Spinal cord (tissue), 10 donors: Measurements from ENCODE around the gene CAMTA2. TPM values are rescaled to one million over a fixed set of nuclear protein-coding genes. Genes with fewer than 3 reads are reported as not detected.

ENCODE experiments used
- DNase-seq, 6 donors: peaks; one replicate each; pipeline versions ENCODE4 v3.0.0 to v3.0.0-alpha.2; 2013 to 2015; ENCODE audit warnings: low spot score in 6 of 6, low read depth in 4 of 6
- H3K27ac ChIP-seq: one replicate; pipeline ENCODE4 v1.5.1; 2013; ENCODE audit warnings: low read depth, low read length, control low read depth
- H3K27me3 ChIP-seq: one replicate; pipeline ENCODE4 v1.6.1; 2013; ENCODE audit warnings: low read length; ENCODE audit not compliant: control insufficient read depth, insufficient read depth
- H3K36me3 ChIP-seq: one replicate; pipeline ENCODE4 v1.6.1; 2013; ENCODE audit warnings: low read length; ENCODE audit not compliant: control insufficient read depth, insufficient read depth
- H3K4me1 ChIP-seq: one replicate; pipeline ENCODE4 v1.6.1; 2013; ENCODE audit warnings: low read length; ENCODE audit not compliant: control insufficient read depth, insufficient read depth
- H3K4me3 ChIP-seq: one replicate; pipeline ENCODE4 v1.5.1; 2013; ENCODE audit warnings: low read depth, low read length, control low read depth
- H3K9me3 ChIP-seq: one replicate; pipeline ENCODE4 v1.6.1; 2013; ENCODE audit warnings: low read length; ENCODE audit not compliant: control insufficient read depth, insufficient read depth
- WGBS: methylation state at CpG from one replicate; pipeline ENCODE4 v1.1.5; 2013; ENCODE audit warnings: missing lambda C conversion rate; ENCODE audit not compliant: insufficient coverage; 5-methylcytosine and 5-hydroxymethylcytosine counted together
- polyA plus RNA-seq, 2 donors: library from polyadenylated mRNA; unstranded; fragments of 120-200 nt; gene quantifications; one replicate each; pipeline ENCODE4 v1.2.1, GENCODE V29; 2013; ENCODE audit not compliant: insufficient read length in 2 of 2
- small RNA-seq: library from RNA; depleted of rRNA; stranded (forward); fragments of <200 nt; gene quantifications from one replicate; pipeline ENCODE3, GENCODE V24; 2014; ENCODE audit warnings: low replicate concordance
- total RNA-seq, 2 donors: library from RNA; depleted of rRNA in 1 of 2; stranded (reverse); fragments of 120-200 nt in 1 of 2; fragments of >200 nt in 1 of 2; gene quantifications; one replicate each; pipeline versions ENCODE4 v1.2.3 to v1.2.4, GENCODE V29; 2013 to 2014
- donor health status: healthy.

Gene CAMTA2
- total and polyA plus RNA-seq, 4 donors: 12.6 to 96.1 (median 52.3) TPM

DNA sequence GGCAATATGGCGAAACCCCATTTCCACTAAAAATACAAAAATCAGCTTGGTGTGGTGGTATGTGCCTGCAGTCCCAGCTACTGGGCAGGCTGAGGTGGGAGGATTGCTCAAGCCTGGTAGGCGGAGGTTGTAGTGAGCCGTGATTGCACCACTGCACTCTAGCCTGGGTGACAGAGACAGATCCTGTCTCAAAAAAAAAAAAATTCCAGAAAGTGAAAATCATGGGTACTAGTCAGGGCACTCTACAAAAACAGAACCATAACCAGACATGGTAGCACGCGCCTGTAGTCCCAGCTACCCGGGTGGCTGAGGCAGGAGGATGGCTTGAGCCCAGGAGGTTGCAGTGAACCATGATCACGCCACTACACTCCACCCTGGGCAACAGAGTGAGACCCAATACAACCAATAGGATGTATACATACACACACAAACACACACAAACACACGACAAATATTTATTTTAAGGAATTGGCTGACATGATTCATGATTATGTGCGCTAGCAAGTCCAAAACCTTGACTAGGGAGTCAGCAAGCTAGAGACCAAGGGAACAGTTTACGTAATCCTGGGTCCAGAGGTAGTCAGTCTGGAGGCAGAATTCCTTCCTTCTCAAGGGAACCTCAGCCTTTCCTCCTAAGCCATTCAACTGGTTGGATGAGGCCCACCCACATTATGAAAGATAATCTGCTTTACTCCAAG lies 67.0 kb downstream of the CAMTA2 start:
- Histone ChIP-seq H3K9me3 (no peaks in the 10 kb centered on the region), H3K36me3 (no peaks in the 10 kb centered on the region), H3K4me1 (no peaks in the 10 kb centered on the region), H3K27ac (no peak overlapping the region), H3K4me3 (no peak overlapping the region), H3K27me3 (no peaks in the 10 kb centered on the region)
- 90% methylated on average over 2 of the region's 10 CpGs for WGBS
- no peak for DNase-seq

DNA sequence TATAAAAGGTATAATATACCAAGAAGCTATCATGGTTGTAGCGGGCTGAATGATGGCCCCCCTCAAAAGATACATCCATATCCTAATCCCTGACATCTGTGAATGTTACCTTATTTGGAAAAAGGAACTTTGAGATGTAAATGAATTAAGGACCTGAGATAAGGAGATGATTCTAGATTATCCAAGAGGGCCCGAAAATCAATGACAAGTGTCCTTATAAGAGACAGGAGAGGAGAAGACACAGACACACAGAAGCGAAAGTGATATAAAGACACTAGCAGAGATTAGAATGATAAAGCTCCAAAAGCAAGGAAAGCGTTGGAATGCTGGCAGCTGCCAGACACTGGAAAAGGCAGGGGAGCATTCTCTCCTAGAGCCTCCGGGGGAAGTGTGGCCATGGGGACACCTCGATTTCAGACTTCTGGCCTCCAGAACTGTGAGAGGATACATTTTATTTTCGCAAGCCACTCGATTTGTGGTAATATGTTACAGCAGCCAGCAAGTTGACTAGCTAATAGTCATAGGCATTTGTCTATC lies 67.9 kb downstream of the CAMTA2 start:
- no peak for DNase-seq
- Histone ChIP-seq H3K27me3 (no peaks in the 10 kb centered on the region), H3K9me3 (no peaks in the 10 kb centered on the region), H3K27ac (no peak overlapping the region), H3K4me1 (no peaks in the 10 kb centered on the region), H3K36me3 (no peaks in the 10 kb centered on the region), H3K4me3 (no peak overlapping the region)
- WGBS: 65% methylated on average over 4 of the region's 8 CpGs

Small RNA genes within 50 kb of the gene (small RNA-seq; reads per million reads assigned to genes)
- gene MIR6864 (0.08 reads per million), gene MIR6865 (not detected)

Other genes starting within 250 kb of the CAMTA2 start
- 1 to 10 TPM in 1 of 2 donors, under 1 TPM in 1; 0.89 to 2.0 TPM for gene ZMYND15, start 247.8 kb downstream of the CAMTA2 start, total RNA-seq
- 1 to 10 TPM; 1.4 to 2.5 TPM for gene ZMYND15, start 247.8 kb downstream of the CAMTA2 start, polyA plus RNA-seq
- gene CXCL16, start 247.7 kb downstream of the CAMTA2 start, total RNA-seq: 1 to 10 TPM; 7.5 to 8.0 TPM
- 10 to 100 TPM; 18.4 to 18.8 TPM for gene CXCL16, start 247.7 kb downstream of the CAMTA2 start, polyA plus RNA-seq
- gene TM4SF5, start 215.8 kb downstream of the CAMTA2 start, total RNA-seq: not detected
- not detected for gene TM4SF5, start 215.8 kb downstream of the CAMTA2 start, polyA plus RNA-seq
- gene VMO1, start 201.3 kb downstream of the CAMTA2 start, total RNA-seq: 1 to 10 TPM in 1 of 2 donors, under 1 TPM in 1; 0.99 to 2.0 TPM
- 1 to 10 TPM; 2.0 to 2.7 TPM for gene VMO1, start 201.3 kb downstream of the CAMTA2 start, polyA plus RNA-seq
- gene GLTPD2, start 198.7 kb downstream of the CAMTA2 start, total RNA-seq: not detected
- 1 to 10 TPM; 3.5 to 5.2 TPM for gene GLTPD2, start 198.7 kb downstream of the CAMTA2 start, polyA plus RNA-seq
- 100 to 1,000 TPM in 1 of 2 donors, 10 to 100 TPM in 1; 94.1 to 146 TPM for gene PSMB6, start 191.5 kb downstream of the CAMTA2 start, total RNA-seq
- 100 to 1,000 TPM; 143 to 147 TPM for gene PSMB6, start 191.5 kb downstream of the CAMTA2 start, polyA plus RNA-seq
- gene PLD2, start 180.5 kb downstream of the CAMTA2 start, total RNA-seq: 10 to 100 TPM; 14.2 to 42.8 TPM
- 10 to 100 TPM; 29.8 to 46.9 TPM for gene PLD2, start 180.5 kb downstream of the CAMTA2 start, polyA plus RNA-seq
- gene MINK1, start 154.3 kb downstream of the CAMTA2 start, total RNA-seq: 10 to 100 TPM; 33.5 to 35.0 TPM
- 10 to 100 TPM; 67.2 to 86.2 TPM for gene MINK1, start 154.3 kb downstream of the CAMTA2 start, polyA plus RNA-seq
- gene C17orf107, start 88.1 kb downstream of the CAMTA2 start, total RNA-seq: 1 to 10 TPM; 1.9 to 4.7 TPM
- 1 to 10 TPM; 2.8 to 3.7 TPM for gene C17orf107, start 88.1 kb downstream of the CAMTA2 start, polyA plus RNA-seq
- gene CHRNE, start 84.6 kb downstream of the CAMTA2 start, total RNA-seq: under 1 TPM; 0.69 to 0.99 TPM
- 1 to 10 TPM; 1.1 to 1.9 TPM for gene CHRNE, start 84.6 kb downstream of the CAMTA2 start, polyA plus RNA-seq
- under 1 TPM in 1 of 2 donors, not detected in 1; 0.06 TPM for gene GP1BA, start 55.4 kb downstream of the CAMTA2 start, total RNA-seq
- 1 to 10 TPM in 1 of 2 donors, under 1 TPM in 1; 0.57 to 1.6 TPM for gene GP1BA, start 55.4 kb downstream of the CAMTA2 start, polyA plus RNA-seq
- 10 to 100 TPM; 57.2 to 63.0 TPM for gene SLC25A11, start 47.6 kb downstream of the CAMTA2 start, total RNA-seq
- gene SLC25A11, start 47.6 kb downstream of the CAMTA2 start, polyA plus RNA-seq: 10 to 100 TPM; 84.0 to 95.2 TPM
- gene RNF167, start 47.4 kb downstream of the CAMTA2 start, total RNA-seq: 10 to 100 TPM; 23.5 to 72.5 TPM
- 100 to 1,000 TPM; 113 to 133 TPM for gene RNF167, start 47.4 kb downstream of the CAMTA2 start, polyA plus RNA-seq
- 100 to 1,000 TPM in 1 of 2 donors, 10 to 100 TPM in 1; 95.4 to 191 TPM for gene PFN1, start 39.1 kb downstream of the CAMTA2 start, total RNA-seq
- 100 to 1,000 TPM; 296 to 299 TPM for gene PFN1, start 39.1 kb downstream of the CAMTA2 start, polyA plus RNA-seq
- 1 to 10 TPM; 4.9 to 7.3 TPM for gene ENO3, start 36.6 kb downstream of the CAMTA2 start, total RNA-seq
- gene ENO3, start 36.6 kb downstream of the CAMTA2 start, polyA plus RNA-seq: 10 to 100 TPM in 1 of 2 donors, 1 to 10 TPM in 1; 8.1 to 17.1 TPM
- gene SPAG7, start 19.9 kb downstream of the CAMTA2 start, total RNA-seq: 10 to 100 TPM; 36.8 to 85.2 TPM
- 10 to 100 TPM; 94.7 to 96.6 TPM for gene SPAG7, start 19.9 kb downstream of the CAMTA2 start, polyA plus RNA-seq
- 1 to 10 TPM in 1 of 2 donors, under 1 TPM in 1; 0.50 to 2.0 TPM for gene INCA1, start 9.8 kb upstream of the CAMTA2 start, total RNA-seq
- gene INCA1, start 9.8 kb upstream of the CAMTA2 start, polyA plus RNA-seq: 1 to 10 TPM; 7.1 to 7.9 TPM
- gene KIF1C, start 10.3 kb upstream of the CAMTA2 start, total RNA-seq: 10 to 100 TPM; 24.4 to 52.3 TPM
- gene KIF1C, start 10.3 kb upstream of the CAMTA2 start, polyA plus RNA-seq: 10 to 100 TPM; 41.7 to 56.0 TPM
- gene SLC52A1, start 47.8 kb upstream of the CAMTA2 start, total RNA-seq: not detected
- gene SLC52A1, start 47.8 kb upstream of the CAMTA2 start, polyA plus RNA-seq: under 1 TPM; 0.19 to 0.38 TPM
- 1 to 10 TPM; 8.9 to 9.7 TPM for gene ZFP3, start 90.8 kb upstream of the CAMTA2 start, total RNA-seq
- 10 to 100 TPM; 13.2 to 16.1 TPM for gene ZFP3, start 90.8 kb upstream of the CAMTA2 start, polyA plus RNA-seq
- 10 to 100 TPM in 1 of 2 donors, 1 to 10 TPM in 1; 8.7 to 16.5 TPM for gene ZNF232, start 124.2 kb upstream of the CAMTA2 start, total RNA-seq
- gene ZNF232, start 124.2 kb upstream of the CAMTA2 start, polyA plus RNA-seq: 10 to 100 TPM; 12.6 to 29.5 TPM
- gene USP6, start 128.4 kb upstream of the CAMTA2 start, total RNA-seq: under 1 TPM; 0.10 to 0.66 TPM
- 1 to 10 TPM; 3.2 to 9.8 TPM for gene USP6, start 128.4 kb upstream of the CAMTA2 start, polyA plus RNA-seq
- gene ZNF594, start 204.2 kb upstream of the CAMTA2 start, total RNA-seq: 10 to 100 TPM; 17.9 to 25.9 TPM
- gene ZNF594, start 204.2 kb upstream of the CAMTA2 start, polyA plus RNA-seq: 10 to 100 TPM; 12.4 to 15.0 TPM
- gene SCIMP, start 247.2 kb upstream of the CAMTA2 start, total RNA-seq: 1 to 10 TPM in 1 of 2 donors, under 1 TPM in 1; 0.72 to 1.3 TPM
- 1 to 10 TPM; 1.3 to 2.4 TPM for gene SCIMP, start 247.2 kb upstream of the CAMTA2 start, polyA plus RNA-seq